Activated naive CD4-positive, alpha-beta T cell treated with anti-CD3 and anti-CD28 coated beads, Interleukin-2, amount 50 U/mL, for 24 hours (primary cell): ENCODE results near the gene FAM118B.

ENCODE experiments used
- H3K27ac Mint-ChIP-seq: one replicate; pipeline ENCODE4 v1.8.0; 2021; ENCODE audit warnings: mild to moderate bottlenecking, mixed read lengths
- H3K27me3 Mint-ChIP-seq: one replicate; pipeline ENCODE4 v1.8.0; 2021; ENCODE audit warnings: mixed read lengths
- H3K36me3 Mint-ChIP-seq: one replicate; pipeline ENCODE4 v1.8.0; 2021; ENCODE audit warnings: mixed read lengths
- H3K4me1 Mint-ChIP-seq: one replicate; pipeline ENCODE4 v1.8.0; 2021; ENCODE audit warnings: mixed read lengths
- H3K4me3 Mint-ChIP-seq: one replicate; pipeline ENCODE4 v1.8.0; 2021; ENCODE audit warnings: mild to moderate bottlenecking, mixed read lengths
- H3K9me3 Mint-ChIP-seq: one replicate; pipeline ENCODE4 v1.8.0; 2021; ENCODE audit warnings: mixed read lengths

Gene FAM118B

DNA sequence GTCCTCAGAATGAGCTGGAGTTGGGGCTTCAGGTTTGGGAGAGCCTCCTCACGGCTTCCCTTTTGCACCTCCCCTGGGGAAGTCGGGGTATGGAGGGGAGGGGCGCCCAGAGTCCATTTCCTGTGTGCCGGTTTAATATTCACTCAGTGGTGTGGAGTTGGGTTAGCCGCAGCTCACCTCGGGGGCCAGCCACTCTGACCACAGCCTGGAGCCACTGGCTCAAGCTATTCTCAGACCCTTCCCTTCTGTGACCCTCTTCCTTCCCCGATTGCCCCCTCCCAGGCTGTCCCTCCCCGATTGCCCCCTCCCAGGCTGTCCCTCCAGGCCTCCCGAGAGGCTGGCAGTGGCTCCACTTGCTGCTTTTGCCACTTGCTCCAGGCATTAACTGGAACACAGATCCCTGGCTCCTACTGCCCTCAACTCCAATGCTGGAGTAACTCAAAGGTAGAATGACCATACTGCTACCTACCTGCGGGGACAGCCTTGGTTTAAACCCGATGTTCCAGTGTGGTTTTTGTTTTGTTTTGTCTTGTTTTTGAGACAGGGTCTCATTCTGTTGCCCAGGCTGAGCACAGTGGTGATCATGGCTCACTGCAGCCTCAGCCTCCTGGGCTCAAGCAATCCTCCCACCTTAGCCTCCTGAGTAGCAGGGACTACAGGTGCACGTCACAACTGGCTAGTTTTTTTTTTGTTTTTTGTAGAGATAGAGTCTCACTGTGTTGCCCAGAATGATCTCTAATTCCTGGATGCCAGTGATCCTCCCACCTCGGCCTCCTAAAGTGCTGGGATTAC lies 29.4 kb upstream of the FAM118B start:
- H3K36me3 Mint-ChIP-seq, result peaks cover under 1% of the 10 kb centered on the region
- no peak overlapping the region for H3K4me3 Mint-ChIP-seq
- H3K9me3 Mint-ChIP-seq, result no peaks in the 10 kb centered on the region
- H3K4me1 Mint-ChIP-seq, result peaks cover 9% of the 10 kb centered on the region
- no peak overlapping the region for H3K27ac Mint-ChIP-seq
- H3K27me3 Mint-ChIP-seq, result no peaks in the 10 kb centered on the region

DNA sequence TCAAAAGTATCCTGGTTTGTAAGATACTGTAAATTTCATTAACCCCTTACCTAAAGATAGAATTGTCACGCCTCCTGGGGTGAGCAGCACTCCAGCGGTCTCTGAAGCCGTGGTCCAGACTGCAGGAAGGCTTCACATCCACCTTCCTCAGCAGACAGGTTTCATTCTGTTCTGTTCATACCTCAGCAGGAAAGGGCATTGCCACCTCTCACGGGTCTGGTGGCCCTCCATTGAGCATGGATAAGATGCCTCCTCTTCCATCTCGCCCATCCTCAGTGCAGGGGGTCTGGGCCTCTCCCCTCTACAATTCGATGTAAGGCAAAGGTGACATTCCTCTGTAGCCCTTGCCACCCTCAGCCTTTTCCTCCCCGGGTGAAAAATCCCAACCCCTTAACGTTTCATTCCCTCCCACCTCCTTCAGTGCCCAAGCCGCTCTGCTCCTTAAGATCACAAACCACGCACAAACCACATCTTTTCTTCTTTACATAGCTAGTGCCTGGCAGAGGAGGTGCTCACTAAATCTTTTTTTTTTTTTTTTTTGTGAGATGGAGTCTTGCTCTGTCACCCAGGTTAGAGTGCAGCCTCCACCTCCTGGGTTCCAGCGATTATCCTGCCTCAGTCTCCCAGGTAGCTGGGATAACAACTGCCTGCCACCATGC lies 28.7 kb upstream of the FAM118B start:
- H3K36me3 Mint-ChIP-seq, result peaks cover 2% of the 10 kb centered on the region
- no peak overlapping the region for H3K4me3 Mint-ChIP-seq
- H3K27ac Mint-ChIP-seq, result no peak overlapping the region

GRCh38 chr11:126185259-126186024 lies 26.1 kb upstream of the FAM118B start:
- Mint-ChIP-seq H3K27me3 (no peaks in the 10 kb centered on the region), H3K27ac (no peak overlapping the region), H3K4me3 (no peak overlapping the region), H3K4me1 (peaks cover 9% of the 10 kb centered on the region), H3K36me3 (peaks cover 4% of the 10 kb centered on the region), H3K9me3 (no peaks in the 10 kb centered on the region)

More for the DNA sequence above, 28.7 kb upstream of the FAM118B start:
- H3K9me3 Mint-ChIP-seq, result no peaks in the 10 kb centered on the region
- H3K4me1 Mint-ChIP-seq, result peaks cover 9% of the 10 kb centered on the region
- H3K27me3 Mint-ChIP-seq, result no peaks in the 10 kb centered on the region

DNA sequence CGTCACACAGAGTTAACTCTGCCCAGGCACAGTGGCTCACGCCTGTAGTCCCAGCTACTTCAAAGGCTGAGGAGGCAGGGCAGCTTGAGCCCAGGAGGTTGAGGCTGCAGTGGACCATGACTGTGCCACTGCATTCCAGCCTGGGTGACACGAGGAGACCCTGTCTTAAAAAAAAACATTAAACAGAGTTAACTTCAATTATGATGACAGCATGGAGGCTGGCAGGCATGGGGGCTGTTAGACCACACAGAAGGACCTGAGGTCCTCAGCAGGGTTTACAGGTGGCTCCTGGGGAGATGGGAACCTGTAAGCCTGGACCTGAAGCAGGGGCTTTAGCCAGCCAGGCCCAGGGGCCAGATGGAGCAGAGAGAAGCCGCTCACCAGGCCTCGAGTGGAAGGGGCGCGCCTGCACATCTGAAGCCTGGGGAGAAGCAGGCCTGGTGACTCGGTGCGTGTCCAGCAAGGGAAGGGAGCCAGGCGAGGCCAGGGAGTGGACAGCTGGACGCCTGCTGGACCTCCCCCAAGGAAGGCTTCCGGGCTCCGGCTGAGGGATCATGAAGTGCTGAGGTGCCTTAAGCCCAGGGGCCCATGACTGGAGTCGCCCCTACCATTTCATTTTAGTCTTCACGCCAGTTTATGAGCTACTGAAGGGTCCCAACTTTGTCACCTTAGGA lies 25.4 kb upstream of the FAM118B start:
- Mint-ChIP-seq H3K36me3 (peaks cover 4% of the 10 kb centered on the region), H3K4me3 (no peak overlapping the region), H3K27me3 (no peaks in the 10 kb centered on the region), H3K27ac (no peak overlapping the region), H3K9me3 (no peaks in the 10 kb centered on the region), H3K4me1 (peaks cover 7% of the 10 kb centered on the region)

DNA sequence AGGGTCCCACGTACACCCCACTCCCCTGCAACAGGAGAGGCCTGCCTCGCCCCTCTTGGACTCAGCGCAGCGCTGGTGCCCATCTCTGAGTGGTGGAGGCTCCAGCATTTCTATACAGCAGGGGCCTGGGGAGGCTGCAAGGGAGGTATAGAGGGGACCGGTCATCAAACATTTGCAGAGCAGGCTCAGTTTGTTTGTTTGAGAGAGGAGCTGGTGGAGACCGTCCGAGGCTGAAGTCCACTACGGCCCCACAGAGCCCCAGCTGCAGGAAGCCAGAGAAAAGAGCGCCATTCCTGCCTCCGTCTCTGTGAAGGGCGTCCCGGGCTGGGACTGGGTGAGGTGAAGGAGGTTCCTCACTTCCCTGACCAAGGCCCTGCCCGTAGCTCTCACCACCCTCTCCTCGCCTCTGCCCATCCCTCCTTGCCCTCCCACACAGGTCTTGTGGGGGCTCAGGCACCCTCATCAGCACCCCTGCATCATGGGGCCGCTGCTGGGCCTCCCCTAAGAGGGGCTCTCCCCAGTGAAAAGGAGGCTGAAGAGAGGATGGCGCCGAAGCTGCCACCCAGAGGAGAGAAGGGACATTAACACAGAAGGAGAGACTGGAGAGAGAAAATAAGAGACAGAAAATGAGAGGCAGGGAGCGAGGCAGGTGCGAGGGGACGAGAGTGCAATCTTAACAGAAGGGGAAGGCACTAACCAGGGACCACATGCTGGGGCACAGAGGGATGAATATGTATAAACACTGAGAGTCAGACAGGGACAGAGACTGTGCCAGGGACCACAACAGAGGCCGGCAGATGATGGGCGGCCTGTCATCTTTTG lies 24.7 kb upstream of the FAM118B start:
- peaks cover 4% of the 10 kb centered on the region for H3K4me1 Mint-ChIP-seq
- no peaks in the 10 kb centered on the region for H3K9me3 Mint-ChIP-seq
- H3K27me3 Mint-ChIP-seq, result no peaks in the 10 kb centered on the region
- H3K36me3 Mint-ChIP-seq, result peaks cover 4% of the 10 kb centered on the region
- peak overlapping the region; percentile 21 for H3K27ac Mint-ChIP-seq
- H3K4me3 Mint-ChIP-seq, result no peak overlapping the region

DNA sequence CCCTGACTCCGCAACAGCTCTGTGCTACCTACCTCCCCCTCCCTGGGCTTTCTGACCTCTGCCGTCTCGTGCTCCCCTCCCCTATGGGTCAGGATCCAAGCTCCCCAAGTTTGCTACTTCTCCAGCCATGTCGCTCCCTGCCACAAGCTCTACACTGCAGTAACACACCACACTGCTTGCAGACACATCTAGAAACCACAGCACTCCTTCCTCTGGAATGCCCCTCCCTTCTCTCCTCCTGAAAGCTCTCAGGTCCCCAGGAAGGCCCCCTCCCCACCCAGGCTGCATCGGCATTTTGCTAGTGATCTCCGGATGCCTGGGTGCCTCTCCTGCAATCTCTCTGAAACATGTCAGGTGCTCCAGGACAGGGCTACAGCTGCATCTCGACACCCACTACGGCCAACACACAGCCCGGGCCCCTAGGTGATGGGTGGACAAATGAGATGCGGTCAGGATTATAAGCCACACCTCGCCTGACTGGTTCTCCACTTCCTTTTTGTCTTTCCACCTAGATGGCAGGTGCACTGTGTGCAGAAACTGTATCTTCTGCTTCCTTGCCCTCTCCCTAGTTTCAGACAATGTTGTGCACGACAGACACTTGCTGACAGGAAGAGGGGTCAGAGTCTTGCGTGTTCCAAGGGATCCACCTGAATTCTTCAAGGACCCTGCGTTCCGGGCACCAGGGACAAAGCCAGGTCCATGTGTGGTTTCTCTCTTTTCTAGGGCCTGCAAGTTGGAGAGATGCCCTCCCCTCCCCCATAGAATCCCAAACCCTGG lies 23.1 kb upstream of the FAM118B start:
- Mint-ChIP-seq H3K27me3 (no peaks in the 10 kb centered on the region), H3K4me1 (no peaks in the 10 kb centered on the region), H3K36me3 (peaks cover 4% of the 10 kb centered on the region), H3K4me3 (no peak overlapping the region), H3K27ac (no peak overlapping the region), H3K9me3 (no peaks in the 10 kb centered on the region)

- peaks cover 4% of the 10 kb centered on the region for H3K36me3 Mint-ChIP-seq
- H3K4me3 Mint-ChIP-seq, result no peak overlapping the region
- H3K27me3 Mint-ChIP-seq, result no peaks in the 10 kb centered on the region
- H3K27ac Mint-ChIP-seq, result no peak overlapping the region
- no peaks in the 10 kb centered on the region for H3K9me3 Mint-ChIP-seq
- no peaks in the 10 kb centered on the region for H3K4me1 Mint-ChIP-seq
These were observed 22.3 kb upstream of the FAM118B start for GRCh38 chr11:126189109-126189929.

DNA sequence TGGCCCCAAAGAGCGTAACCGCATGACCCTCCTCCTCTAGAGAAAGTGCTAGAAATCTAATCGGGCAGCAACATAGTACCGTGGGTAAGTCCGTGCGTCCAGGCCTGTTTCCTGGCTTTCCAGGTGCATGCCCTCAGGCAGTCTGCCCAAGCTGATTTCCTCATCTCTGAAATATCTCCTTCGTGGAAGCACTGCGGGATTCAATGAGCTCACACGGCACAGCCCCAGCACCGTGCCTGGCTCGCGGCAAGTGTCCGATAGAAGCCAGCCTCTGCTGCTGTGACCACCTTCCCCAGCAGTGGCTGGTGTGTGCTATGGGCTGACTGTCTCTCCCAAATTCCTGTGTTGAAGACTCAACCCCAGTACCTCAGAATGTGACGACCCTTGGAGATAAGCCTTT lies 20.8 kb upstream of the FAM118B start:
- no peaks in the 10 kb centered on the region for H3K27me3 Mint-ChIP-seq
- no peaks in the 10 kb centered on the region for H3K9me3 Mint-ChIP-seq
- no peaks in the 10 kb centered on the region for H3K4me1 Mint-ChIP-seq
- peaks cover 6% of the 10 kb centered on the region for H3K36me3 Mint-ChIP-seq
- H3K4me3 Mint-ChIP-seq, result no peak overlapping the region
- H3K27ac Mint-ChIP-seq, result no peak overlapping the region

DNA sequence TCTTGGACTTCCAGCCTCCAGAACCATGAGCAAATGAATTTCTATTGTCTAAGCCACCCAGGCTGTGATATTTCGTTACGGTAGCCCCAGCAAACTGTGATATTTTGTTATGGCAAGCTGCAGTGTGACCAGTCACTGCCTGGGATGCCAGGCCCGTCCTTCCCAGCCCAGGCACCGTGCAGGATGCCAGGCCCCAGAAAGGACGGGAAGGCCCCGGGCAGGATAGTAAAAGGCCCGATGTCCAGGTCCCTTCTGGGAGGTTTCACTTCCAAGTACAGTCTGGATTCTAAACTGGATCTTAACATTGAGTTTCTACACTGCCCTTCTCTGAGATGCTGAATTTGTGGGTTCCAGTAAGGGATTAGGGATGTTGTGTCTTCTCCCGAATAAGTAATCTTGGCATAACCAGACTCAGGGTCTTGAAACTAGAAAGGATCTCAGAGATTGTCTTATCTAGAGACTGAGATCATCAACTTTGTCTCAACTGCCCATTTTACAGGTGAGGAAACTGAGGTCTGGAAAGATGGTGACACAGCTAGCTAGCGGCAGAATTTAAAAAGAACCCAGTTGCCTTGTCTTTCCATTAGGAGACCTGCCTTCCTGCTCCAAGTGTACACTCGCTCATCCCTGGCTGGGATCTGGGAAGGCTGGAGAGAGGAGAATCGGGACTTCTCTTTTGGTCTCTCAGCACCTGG lies 20.1 kb upstream of the FAM118B start:
- Mint-ChIP-seq H3K9me3 (no peaks in the 10 kb centered on the region), H3K4me3 (no peak overlapping the region), H3K36me3 (peaks cover 9% of the 10 kb centered on the region), H3K27me3 (no peaks in the 10 kb centered on the region), H3K4me1 (no peaks in the 10 kb centered on the region), H3K27ac (no peak overlapping the region)

DNA sequence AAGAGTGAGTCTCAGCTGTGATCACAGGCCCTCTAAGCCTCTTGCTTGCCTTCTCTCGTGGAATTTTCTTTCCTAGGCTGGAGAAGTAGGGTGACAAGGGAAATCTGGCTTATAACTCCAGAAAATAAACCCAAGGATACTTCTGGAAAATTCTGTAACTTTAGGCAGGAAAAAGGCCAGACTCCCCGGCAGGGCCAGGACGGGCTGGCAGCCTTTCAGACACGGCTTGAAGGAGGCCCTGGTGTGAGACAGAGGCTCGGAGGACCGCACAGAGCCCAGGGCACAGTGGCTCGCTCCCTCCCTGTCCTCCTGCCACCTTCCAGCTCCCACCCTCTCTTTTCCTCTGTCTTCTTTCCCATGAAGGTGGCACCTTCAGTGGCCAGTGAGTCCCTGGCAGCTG lies 19.2 kb upstream of the FAM118B start:
- H3K27ac Mint-ChIP-seq, result no peak overlapping the region
- no peaks in the 10 kb centered on the region for H3K4me1 Mint-ChIP-seq
- no peaks in the 10 kb centered on the region for H3K9me3 Mint-ChIP-seq
- no peaks in the 10 kb centered on the region for H3K27me3 Mint-ChIP-seq
- H3K36me3 Mint-ChIP-seq, result peaks cover 15% of the 10 kb centered on the region
- H3K4me3 Mint-ChIP-seq, result no peak overlapping the region

DNA sequence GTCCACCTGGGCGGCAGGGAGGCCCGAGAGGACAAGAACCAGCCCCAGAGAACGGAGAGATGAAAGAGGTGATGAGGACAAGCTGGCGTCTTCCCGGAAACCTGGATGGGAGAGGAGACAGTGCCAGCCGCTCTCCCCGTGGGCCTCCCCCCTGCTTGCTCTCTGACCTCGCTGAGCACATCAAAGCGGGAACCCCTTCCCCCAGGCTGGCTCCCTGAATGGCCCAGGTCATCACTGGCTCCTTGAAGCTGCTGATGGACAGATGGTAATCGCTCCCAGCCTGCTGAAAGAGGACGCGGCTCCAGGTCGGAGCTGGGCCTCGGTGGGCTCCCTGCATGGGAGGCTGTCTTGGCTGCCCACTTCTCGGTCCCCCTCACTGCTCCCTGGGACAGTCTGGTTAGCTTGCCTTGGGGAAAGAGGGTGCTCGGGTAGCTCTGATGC lies 18.5 kb upstream of the FAM118B start:
- Mint-ChIP-seq H3K36me3 (peaks cover 22% of the 10 kb centered on the region), H3K4me1 (no peaks in the 10 kb centered on the region), H3K27me3 (no peaks in the 10 kb centered on the region), H3K4me3 (no peak overlapping the region), H3K27ac (no peak overlapping the region), H3K9me3 (no peaks in the 10 kb centered on the region)

DNA sequence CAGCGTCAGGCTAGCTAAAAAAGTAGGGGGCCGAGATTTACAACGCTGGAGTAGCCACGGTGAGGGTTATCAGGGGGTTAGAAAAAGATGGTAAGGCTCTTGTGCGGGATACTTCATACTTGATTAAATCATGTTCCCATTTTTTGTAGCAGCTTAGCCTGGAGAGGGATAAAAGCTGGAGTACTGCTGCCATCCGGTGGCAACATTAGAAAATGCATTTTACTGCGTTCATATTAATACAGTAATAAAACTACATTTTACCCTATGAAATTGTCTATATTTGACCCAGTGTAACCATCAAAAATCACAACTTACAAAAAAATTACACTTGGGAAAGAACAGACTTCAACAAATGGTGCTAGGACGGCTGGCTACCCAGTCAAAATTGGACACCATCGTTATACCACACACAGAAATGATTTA lies 17.4 kb upstream of the FAM118B start:
- no peaks in the 10 kb centered on the region for H3K4me1 Mint-ChIP-seq
- peaks cover 23% of the 10 kb centered on the region for H3K36me3 Mint-ChIP-seq
- no peaks in the 10 kb centered on the region for H3K27me3 Mint-ChIP-seq
- no peak overlapping the region for H3K4me3 Mint-ChIP-seq
- no peak overlapping the region for H3K27ac Mint-ChIP-seq
- H3K9me3 Mint-ChIP-seq, result no peaks in the 10 kb centered on the region

DNA sequence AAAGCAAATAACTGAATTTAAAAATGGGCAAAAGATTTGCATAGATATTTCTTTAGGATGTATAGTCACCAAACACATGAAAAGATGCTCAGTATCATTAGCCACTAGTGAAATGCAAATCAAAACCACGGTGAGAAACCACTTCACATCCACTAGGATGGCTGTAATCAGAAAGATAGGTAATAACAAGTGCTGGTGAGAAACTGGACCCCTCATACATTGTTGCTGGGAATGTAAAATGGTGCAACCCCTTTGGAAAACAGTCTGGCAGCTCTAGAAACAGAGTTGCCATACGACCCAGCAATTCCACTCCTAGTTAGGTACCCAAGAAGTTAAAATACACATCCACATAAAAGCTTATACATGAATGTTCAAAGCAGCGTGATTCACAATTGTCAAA lies 16.5 kb upstream of the FAM118B start:
- no peaks in the 10 kb centered on the region for H3K4me1 Mint-ChIP-seq
- H3K27ac Mint-ChIP-seq, result no peak overlapping the region

More for the DNA sequence above, 16.5 kb upstream of the FAM118B start:
- peaks cover 26% of the 10 kb centered on the region for H3K36me3 Mint-ChIP-seq
- no peaks in the 10 kb centered on the region for H3K9me3 Mint-ChIP-seq
- no peaks in the 10 kb centered on the region for H3K27me3 Mint-ChIP-seq
- H3K4me3 Mint-ChIP-seq, result no peak overlapping the region
